HEK293 (cell line): ENCODE results near the gene CDH26.

Source experiments
- CTCF ChIA-PET: fragments of 350-600 bp; formaldehyde crosslinking; extraction: SDS; loops from one replicate; lab custom pipeline; 2021; ENCODE audit warnings: antibody characterized with exemption; lab: Yijun Ruan, JAX
- POLR2A ChIA-PET: fragments of 300-600 bp; formaldehyde crosslinking; extraction: SDS; loops from one replicate; lab custom pipeline; 2020; ENCODE audit warnings: antibody characterized with exemption, inconsistent platforms; lab: Yijun Ruan, JAX
- H3K27ac ChIP-seq: fragments of 200-500 bp; sonication (Bioruptor generic); 2 replicates; pipeline ENCODE4 v1.5.1; 2014; ENCODE audit warnings: low read depth, low read length, control low read depth, inconsistent platforms; ENCODE audit errors: extremely low read depth
- H3K36me3 ChIP-seq, 2 experiments: fragments of 200-500 bp in 1 of 2; sonication (Bioruptor generic) in 1 of 2; 1 replicate in 1 of 2; 2 replicates in 1 of 2; pipeline ENCODE4 v1.5.1; 2014 to 2017; ENCODE audit warnings: inconsistent platforms in 2 of 2, low read length in 2 of 2; ENCODE audit not compliant: control insufficient read depth in 2 of 2, insufficient read depth in 1 of 2
- H3K4me1 ChIP-seq: fragments of 200-500 bp; sonication (Bioruptor generic); 2 replicates; pipeline ENCODE4 v1.5.1; 2014; ENCODE audit warnings: mild to moderate bottlenecking, low read length, inconsistent platforms; ENCODE audit not compliant: control insufficient read depth, insufficient read depth
- H3K4me3 ChIP-seq: 2 replicates; pipeline ENCODE4 v1.5.1; 2011; ENCODE audit warnings: low read depth, mild to moderate bottlenecking, control low read depth, low read length, moderate library complexity
- H3K9me3 ChIP-seq: fragments of 200-500 bp; sonication (Bioruptor generic); 2 replicates; pipeline ENCODE4 v1.5.1; 2014; ENCODE audit warnings: low read depth, low read length, inconsistent platforms; ENCODE audit not compliant: control insufficient read depth, insufficient read depth
- EGR2 ChIP-seq: fragments of 450-650 bp; formaldehyde crosslinking; IDR thresholded peaks from 2 replicates; pipeline ENCODE4 v1.5.1; 2016; ENCODE audit warnings: low read depth, missing biosample characterization, missing genetic modification characterization
- GLIS2 ChIP-seq: fragments of 450-650 bp; formaldehyde crosslinking; IDR thresholded peaks from 2 replicates; pipeline ENCODE4 v1.5.1; 2016; ENCODE audit warnings: missing biosample characterization, missing genetic modification characterization
- IKZF3 ChIP-seq: fragments of 450-650 bp; IDR thresholded peaks from 2 replicates; pipeline ENCODE4 v1.5.0; 2018; ENCODE audit warnings: missing biosample characterization, mild to moderate bottlenecking, missing genetic modification characterization, moderate library complexity
- OSR2 ChIP-seq: fragments of 450-650 bp; formaldehyde crosslinking; IDR thresholded peaks from 2 replicates; pipeline ENCODE4 v1.5.1; 2016; ENCODE audit warnings: missing biosample characterization, missing genetic modification characterization
- SETDB1 ChIP-seq: IDR thresholded peaks from one replicate; pipeline ENCODE4 v1.6.1; 2017; ENCODE audit warnings: mild to moderate bottlenecking, low read length, moderate library complexity, mixed read lengths; ENCODE audit not compliant: insufficient read length
- SP7 ChIP-seq: fragments of 450-650 bp; formaldehyde crosslinking; IDR thresholded peaks from 2 replicates; pipeline ENCODE4 v1.5.1; 2016; ENCODE audit warnings: missing biosample characterization, missing genetic modification characterization
- TRIM28 ChIP-seq: IDR thresholded peaks from 2 replicates; pipeline ENCODE4 v1.6.1; 2011; ENCODE audit warnings: low read length, control low read depth, borderline replicate concordance
- WT1 ChIP-seq: fragments of 450-650 bp; formaldehyde crosslinking; IDR thresholded peaks from 2 replicates; pipeline ENCODE4 v1.5.1; 2016; ENCODE audit warnings: missing biosample characterization, missing genetic modification characterization
- ZBTB17 ChIP-seq: fragments of 450-650 bp; formaldehyde crosslinking; IDR thresholded peaks from 2 replicates; pipeline ENCODE4 v1.5.1; 2016; ENCODE audit warnings: missing biosample characterization, missing genetic modification characterization
- ZBTB49 ChIP-seq: fragments of 450-650 bp; formaldehyde crosslinking; IDR thresholded peaks from 2 replicates; pipeline ENCODE4 v1.5.1; 2016; ENCODE audit warnings: missing biosample characterization, missing genetic modification characterization, low read depth
- ZBTB8A ChIP-seq: fragments of 450-650 bp; formaldehyde crosslinking; IDR thresholded peaks from 2 replicates; pipeline ENCODE4 v1.5.1; 2016; ENCODE audit warnings: missing biosample characterization, missing genetic modification characterization
- ZNF138 ChIP-seq: fragments of 450-650 bp; formaldehyde crosslinking; IDR thresholded peaks from 2 replicates; pipeline ENCODE4 v1.5.1; 2016; ENCODE audit warnings: missing biosample characterization, missing genetic modification characterization, borderline replicate concordance
- ZNF184 ChIP-seq: fragments of 450-650 bp; IDR thresholded peaks from 2 replicates; pipeline ENCODE4 v1.5.1; 2018; ENCODE audit warnings: missing biosample characterization, mild to moderate bottlenecking, missing genetic modification characterization
- ZNF19 ChIP-seq: fragments of 450-650 bp; formaldehyde crosslinking; IDR thresholded peaks from 2 replicates; pipeline ENCODE4; 2016; ENCODE audit warnings: missing biosample characterization, missing genetic modification characterization, low read depth
- ZNF2 ChIP-seq: fragments of 450-650 bp; formaldehyde crosslinking; IDR thresholded peaks from 2 replicates; pipeline ENCODE4 v1.5.1; 2016; ENCODE audit warnings: missing biosample characterization, missing genetic modification characterization
- ZNF23 ChIP-seq: fragments of 450-650 bp; formaldehyde crosslinking; IDR thresholded peaks from 2 replicates; pipeline ENCODE4 v1.5.1; 2016; ENCODE audit warnings: missing biosample characterization, missing genetic modification characterization, borderline replicate concordance
- ZNF394 ChIP-seq: fragments of 450-650 bp; formaldehyde crosslinking; IDR thresholded peaks from 2 replicates; pipeline ENCODE4 v1.5.1; 2016; ENCODE audit warnings: missing biosample characterization, missing genetic modification characterization, mild to moderate bottlenecking, moderate library complexity, borderline replicate concordance
- ZNF423 ChIP-seq: fragments of 450-650 bp; formaldehyde crosslinking; IDR thresholded peaks from 2 replicates; pipeline ENCODE4 v1.5.1; 2016; ENCODE audit warnings: missing biosample characterization, missing genetic modification characterization
- ZNF658 ChIP-seq: fragments of 450-650 bp; formaldehyde crosslinking; IDR thresholded peaks from 2 replicates; pipeline ENCODE4; 2016; ENCODE audit warnings: missing biosample characterization, missing genetic modification characterization
- ZNF664 ChIP-seq: fragments of 450-650 bp; formaldehyde crosslinking; IDR thresholded peaks from 2 replicates; pipeline ENCODE4 v1.5.1; 2016; ENCODE audit warnings: missing biosample characterization, missing genetic modification characterization
- TF ChIP-seq, protein P1 (sequence below): fragments of 450-650 bp; formaldehyde crosslinking; IDR thresholded peaks from 2 replicates; pipeline ENCODE4 v1.5.1; 2016; ENCODE audit warnings: missing biosample characterization, missing genetic modification characterization, low read depth
- TF ChIP-seq, protein P2 (sequence below): fragments of 450-650 bp; formaldehyde crosslinking; IDR thresholded peaks from 2 replicates; pipeline ENCODE4 v1.5.1; 2016; ENCODE audit warnings: missing biosample characterization, missing genetic modification characterization
- TF ChIP-seq, protein P3 (sequence below): fragments of 450-650 bp; formaldehyde crosslinking; conservative IDR thresholded peaks from 2 replicates; pipeline ENCODE4 v1.5.1; 2016; ENCODE audit warnings: low read depth, missing biosample characterization, missing genetic modification characterization

CDH26 gene

DNA sequence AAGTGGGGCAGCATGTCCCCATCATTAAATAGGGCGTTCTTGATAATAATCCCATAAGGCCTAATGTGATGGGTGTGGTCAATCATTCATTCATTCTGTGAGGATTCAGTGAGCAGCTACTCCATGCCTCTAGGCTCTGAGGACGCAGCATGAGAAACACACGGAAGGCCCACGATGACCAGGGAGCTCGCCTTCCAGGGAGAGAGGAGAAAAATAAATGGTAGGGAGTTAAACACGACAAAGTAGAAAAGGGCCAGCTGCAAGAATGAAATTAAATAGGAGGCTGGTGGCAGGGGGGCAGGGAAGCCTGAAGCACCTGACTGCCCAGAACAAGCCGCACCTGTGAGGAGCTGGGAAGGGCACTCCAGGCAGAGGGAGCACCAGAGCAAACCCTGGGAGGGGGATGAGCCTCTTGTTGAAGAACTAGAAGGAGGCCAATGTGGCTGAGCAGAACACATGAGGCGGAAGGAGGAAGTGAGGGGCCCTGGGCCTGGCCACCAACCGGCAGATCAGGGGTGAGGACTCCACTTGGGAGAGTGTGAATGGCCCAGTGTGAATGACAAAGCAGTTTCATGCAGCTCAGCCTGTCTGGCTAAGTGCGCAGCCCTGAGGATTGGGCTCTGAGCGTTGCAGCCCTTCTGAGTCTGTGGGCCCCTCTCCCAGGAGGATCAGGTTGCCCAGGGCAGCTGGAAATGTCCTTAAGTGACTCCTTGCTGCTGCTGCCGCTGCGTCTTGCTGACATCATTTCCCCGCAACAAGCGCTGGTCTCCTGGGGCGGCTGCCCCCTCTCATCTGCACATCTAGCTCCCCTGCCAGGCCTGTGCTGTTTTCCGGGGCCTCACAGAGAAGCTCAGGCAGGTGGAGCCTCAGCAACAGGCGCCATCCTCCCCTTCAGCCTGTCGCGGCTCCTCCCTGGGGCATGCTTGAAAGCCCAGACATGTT lies 99.9 kb downstream of the CDH26 start:
- CTCF ChIA-PET = interaction anchor here (0.6 to 2.9 kb wide), 30 partner anchors 14 to 1838 kb away, joined by 3 to 22 read pairs (median 3); no protein-coding TSS in a partner anchor
- Histone ChIP-seq H3K9me3 (no peaks in the 10 kb centered on the region), H3K4me1 (peaks cover 6% of the 10 kb centered on the region; the same call in 1 of the 2 replicates), H3K36me3 (no peaks in the 10 kb centered on the region), H3K27ac (peak overlapping the region; percentile 89), H3K4me3 (no peak overlapping the region)
- POLR2A ChIA-PET = interaction anchor here (1.0 to 1.3 kb wide), 2 partner anchors 80 to 118 kb away, joined by 3 read pairs; partner anchors contain the start of genes FAM217B and PPP1R3D
- TF ChIP-seq ZBTB49 (tag by site-specific recombination) (no peak), IKZF3 (tag by site-specific recombination) (0 out of 2 replicates have a peak, but pooled peaks have one; percentile 50), OSR2 (tag by site-specific recombination) (peak; percentile 62), ZNF19 (tag by site-specific recombination) (no peak), EGR2 (no peak), TRIM28 (peak; percentile 84), SP7 (0 out of 2 replicates have a peak, but pooled peaks have one; percentile 47), ZNF184 (tag by site-specific recombination) (0 out of 2 replicates have a peak, but pooled peaks have one; percentile 31), ZNF2 (tag by site-specific recombination) (no peak), WT1 (peak; percentile 60; the same call in 1 of the 2 replicates), SETDB1 (no peak), ZBTB8A (peak; percentile 94), ZNF664 (tag by site-specific recombination) (0 out of 2 replicates have a peak, but pooled peaks have one; percentile 15), ZNF23 (tag by site-specific recombination) (no peak), ZNF423 (tag by site-specific recombination) (peak; percentile 47; the same call in 1 of the 2 replicates), ZBTB17 (tag by site-specific recombination) (peak; percentile 84), GLIS2 (tag by site-specific recombination) (peak; percentile 89), ZNF658 (tag by site-specific recombination) (no peak), ZNF138 (no peak), ZNF394 (tag by site-specific recombination) (peak; percentile 24; the same call in 1 of the 2 replicates)
- TF ChIP-seq, protein P1, sequence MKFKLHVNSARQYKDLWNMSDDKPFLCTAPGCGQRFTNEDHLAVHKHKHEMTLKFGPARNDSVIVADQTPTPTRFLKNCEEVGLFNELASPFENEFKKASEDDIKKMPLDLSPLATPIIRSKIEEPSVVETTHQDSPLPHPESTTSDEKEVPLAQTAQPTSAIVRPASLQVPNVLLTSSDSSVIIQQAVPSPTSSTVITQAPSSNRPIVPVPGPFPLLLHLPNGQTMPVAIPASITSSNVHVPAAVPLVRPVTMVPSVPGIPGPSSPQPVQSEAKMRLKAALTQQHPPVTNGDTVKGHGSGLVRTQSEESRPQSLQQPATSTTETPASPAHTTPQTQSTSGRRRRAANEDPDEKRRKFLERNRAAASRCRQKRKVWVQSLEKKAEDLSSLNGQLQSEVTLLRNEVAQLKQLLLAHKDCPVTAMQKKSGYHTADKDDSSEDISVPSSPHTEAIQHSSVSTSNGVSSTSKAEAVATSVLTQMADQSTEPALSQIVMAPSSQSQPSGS = 0 out of 2 replicates have a peak, but pooled peaks have one; percentile 35
- TF ChIP-seq, protein P2, sequence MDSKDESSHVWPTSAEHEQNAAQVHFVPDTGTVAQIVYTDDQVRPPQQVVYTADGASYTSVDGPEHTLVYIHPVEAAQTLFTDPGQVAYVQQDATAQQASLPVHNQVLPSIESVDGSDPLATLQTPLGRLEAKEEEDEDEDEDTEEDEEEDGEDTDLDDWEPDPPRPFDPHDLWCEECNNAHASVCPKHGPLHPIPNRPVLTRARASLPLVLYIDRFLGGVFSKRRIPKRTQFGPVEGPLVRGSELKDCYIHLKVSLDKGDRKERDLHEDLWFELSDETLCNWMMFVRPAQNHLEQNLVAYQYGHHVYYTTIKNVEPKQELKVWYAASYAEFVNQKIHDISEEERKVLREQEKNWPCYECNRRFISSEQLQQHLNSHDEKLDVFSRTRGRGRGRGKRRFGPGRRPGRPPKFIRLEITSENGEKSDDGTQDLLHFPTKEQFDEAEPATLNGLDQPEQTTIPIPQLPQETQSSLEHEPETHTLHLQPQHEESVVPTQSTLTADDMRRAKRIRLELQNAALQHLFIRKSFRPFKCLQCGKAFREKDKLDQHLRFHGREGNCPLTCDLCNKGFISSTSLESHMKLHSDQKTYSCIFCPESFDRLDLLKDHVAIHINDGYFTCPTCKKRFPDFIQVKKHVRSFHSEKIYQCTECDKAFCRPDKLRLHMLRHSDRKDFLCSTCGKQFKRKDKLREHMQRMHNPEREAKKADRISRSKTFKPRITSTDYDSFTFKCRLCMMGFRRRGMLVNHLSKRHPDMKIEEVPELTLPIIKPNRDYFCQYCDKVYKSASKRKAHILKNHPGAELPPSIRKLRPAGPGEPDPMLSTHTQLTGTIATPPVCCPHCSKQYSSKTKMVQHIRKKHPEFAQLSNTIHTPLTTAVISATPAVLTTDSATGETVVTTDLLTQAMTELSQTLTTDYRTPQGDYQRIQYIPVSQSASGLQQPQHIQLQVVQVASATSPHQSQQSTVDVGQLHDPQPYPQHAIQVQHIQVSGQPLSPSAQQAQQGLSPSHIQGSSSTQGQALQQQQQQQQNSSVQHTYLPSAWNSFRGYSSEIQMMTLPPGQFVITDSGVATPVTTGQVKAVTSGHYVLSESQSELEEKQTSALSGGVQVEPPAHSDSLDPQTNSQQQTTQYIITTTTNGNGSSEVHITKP (tag by site-specific recombination) = peak; percentile 80
- TF ChIP-seq, protein P3, sequence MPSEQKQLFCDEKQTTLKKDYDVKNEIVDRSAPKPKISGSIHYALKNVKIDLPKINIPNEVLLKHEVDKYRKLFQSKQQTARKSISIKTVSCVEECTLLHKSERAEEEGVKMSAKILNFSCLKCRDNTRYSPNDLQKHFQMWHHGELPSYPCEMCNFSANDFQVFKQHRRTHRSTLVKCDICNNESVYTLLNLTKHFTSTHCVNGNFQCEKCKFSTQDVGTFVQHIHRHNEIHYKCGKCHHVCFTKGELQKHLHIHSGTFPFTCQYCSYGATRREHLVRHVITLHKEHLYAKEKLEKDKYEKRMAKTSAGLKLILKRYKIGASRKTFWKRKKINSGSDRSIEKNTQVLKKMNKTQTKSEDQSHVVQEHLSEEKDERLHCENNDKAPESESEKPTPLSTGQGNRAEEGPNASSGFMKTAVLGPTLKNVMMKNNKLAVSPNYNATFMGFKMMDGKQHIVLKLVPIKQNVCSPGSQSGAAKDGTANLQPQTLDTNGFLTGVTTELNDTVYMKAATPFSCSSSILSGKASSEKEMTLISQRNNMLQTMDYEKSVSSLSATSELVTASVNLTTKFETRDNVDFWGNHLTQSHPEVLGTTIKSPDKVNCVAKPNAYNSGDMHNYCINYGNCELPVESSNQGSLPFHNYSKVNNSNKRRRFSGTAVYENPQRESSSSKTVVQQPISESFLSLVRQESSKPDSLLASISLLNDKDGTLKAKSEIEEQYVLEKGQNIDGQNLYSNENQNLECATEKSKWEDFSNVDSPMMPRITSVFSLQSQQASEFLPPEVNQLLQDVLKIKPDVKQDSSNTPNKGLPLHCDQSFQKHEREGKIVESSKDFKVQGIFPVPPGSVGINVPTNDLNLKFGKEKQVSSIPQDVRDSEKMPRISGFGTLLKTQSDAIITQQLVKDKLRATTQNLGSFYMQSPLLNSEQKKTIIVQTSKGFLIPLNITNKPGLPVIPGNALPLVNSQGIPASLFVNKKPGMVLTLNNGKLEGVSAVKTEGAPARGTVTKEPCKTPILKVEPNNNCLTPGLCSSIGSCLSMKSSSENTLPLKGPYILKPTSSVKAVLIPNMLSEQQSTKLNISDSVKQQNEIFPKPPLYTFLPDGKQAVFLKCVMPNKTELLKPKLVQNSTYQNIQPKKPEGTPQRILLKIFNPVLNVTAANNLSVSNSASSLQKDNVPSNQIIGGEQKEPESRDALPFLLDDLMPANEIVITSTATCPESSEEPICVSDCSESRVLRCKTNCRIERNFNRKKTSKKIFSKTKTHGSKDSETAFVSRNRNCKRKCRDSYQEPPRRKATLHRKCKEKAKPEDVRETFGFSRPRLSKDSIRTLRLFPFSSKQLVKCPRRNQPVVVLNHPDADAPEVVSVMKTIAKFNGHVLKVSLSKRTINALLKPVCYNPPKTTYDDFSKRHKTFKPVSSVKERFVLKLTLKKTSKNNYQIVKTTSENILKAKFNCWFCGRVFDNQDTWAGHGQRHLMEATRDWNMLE (tag by site-specific recombination) = 0 out of 2 replicates have a peak, but pooled peaks have one; percentile 32
